ENCODE data around the gene AGBL1.

AGBL1 gene

GRCh38 chr15:86316726-86317383 is 237.2 kb downstream of the AGBL1 start:
- in situ Hi-C loops (cut with HindIII; ENCODE audit: low sequenced_read_pairs): no loop called here

GRCh38 chr15:86317384-86317740 is 237.7 kb downstream of the AGBL1 start:
- in situ Hi-C loops (cut with HindIII; ENCODE audit: low sequenced_read_pairs): no loop called here

- in situ Hi-C loops (cut with HindIII; ENCODE audit: low sequenced_read_pairs): no loop called here
Observed at GRCh38 chr15:86322629-86323028, 243.0 kb downstream of the AGBL1 start.

- in situ Hi-C loops (cut with HindIII; ENCODE audit: low sequenced_read_pairs): no loop called here
Observed at GRCh38 chr15:86327230-86327865, 247.7 kb downstream of the AGBL1 start.

GRCh38 chr15:86328658-86329057 is 249.0 kb downstream of the AGBL1 start:
- in situ Hi-C loops (cut with HindIII; ENCODE audit: low sequenced_read_pairs): no loop called here

GRCh38 chr15:86329311-86330013 is 249.8 kb downstream of the AGBL1 start:
- in situ Hi-C loops (cut with HindIII; ENCODE audit: low sequenced_read_pairs): no loop called here

- in situ Hi-C loops (cut with HindIII; ENCODE audit: low sequenced_read_pairs): no loop called here
Observed at GRCh38 chr15:86333819-86334218, 254.1 kb downstream of the AGBL1 start.

GRCh38 chr15:86336051-86336788 is 256.5 kb downstream of the AGBL1 start:
- in situ Hi-C loops (cut with HindIII; ENCODE audit: low sequenced_read_pairs): no loop called here

GRCh38 chr15:86337071-86337470 is 257.4 kb downstream of the AGBL1 start:
- in situ Hi-C loops (cut with HindIII; ENCODE audit: low sequenced_read_pairs): no loop called here

GRCh38 chr15:86347245-86347644 is 267.6 kb downstream of the AGBL1 start:
- in situ Hi-C loops (cut with HindIII; ENCODE audit: low sequenced_read_pairs): no loop called here

GRCh38 chr15:86349565-86349964 is 269.9 kb downstream of the AGBL1 start:
- in situ Hi-C loops (cut with HindIII; ENCODE audit: low sequenced_read_pairs): no loop called here

GRCh38 chr15:86353213-86353612 is 273.5 kb downstream of the AGBL1 start:
- in situ Hi-C loops (cut with HindIII; ENCODE audit: low sequenced_read_pairs): no loop called here

- in situ Hi-C loops (cut with HindIII; ENCODE audit: low sequenced_read_pairs): no loop called here
Observed at GRCh38 chr15:86355361-86355760, 275.7 kb downstream of the AGBL1 start.

- in situ Hi-C loops (cut with HindIII; ENCODE audit: low sequenced_read_pairs): no loop called here
Observed at GRCh38 chr15:86355801-86356200, 276.1 kb downstream of the AGBL1 start.

GRCh38 chr15:86362555-86362954 is 282.9 kb downstream of the AGBL1 start:
- in situ Hi-C loops (cut with HindIII; ENCODE audit: low sequenced_read_pairs): no loop called here

- in situ Hi-C loops (cut with HindIII; ENCODE audit: low sequenced_read_pairs): no loop called here
Observed at GRCh38 chr15:86373147-86373546, 293.5 kb downstream of the AGBL1 start.

GRCh38 chr15:86375733-86376280 is 296.1 kb downstream of the AGBL1 start:
- in situ Hi-C loops (cut with HindIII; ENCODE audit: low sequenced_read_pairs): no loop called here

GRCh38 chr15:86377914-86378313 is 298.2 kb downstream of the AGBL1 start:
- in situ Hi-C loops (cut with HindIII; ENCODE audit: low sequenced_read_pairs): no loop called here

- in situ Hi-C loops (cut with HindIII; ENCODE audit: low sequenced_read_pairs): no loop called here
Observed at GRCh38 chr15:86382341-86382740, 302.7 kb downstream of the AGBL1 start.

- in situ Hi-C loops (cut with HindIII; ENCODE audit: low sequenced_read_pairs): no loop called here
Observed at GRCh38 chr15:86383611-86384010, 303.9 kb downstream of the AGBL1 start.

GRCh38 chr15:86384186-86384585 is 304.5 kb downstream of the AGBL1 start:
- in situ Hi-C loops (cut with HindIII; ENCODE audit: low sequenced_read_pairs): no loop called here

Measured in DLD1 (cell line).